Effector memory CD8-positive, alpha-beta T cell (primary cell): ENCODE results near the gene LCE2C.
"Not testable (repeated sequence)": the region's sequence is repeated elsewhere in the genome, so short reads cannot be mapped to it uniquely, and the experiment has no call there.

Experiments used
- ATAC-seq: fragments of 150-1000 bp; cut with Tn5 transposase; replicated peaks from 2 replicates; pipeline ENCODE4 v1.10.0; 2021; ENCODE audit warnings: mild to moderate bottlenecking, moderate library complexity
- DNase-seq, 3 experiments: peaks; one replicate each; pipeline ENCODE4 v3.0.0; 2021
- H3K27ac Mint-ChIP-seq, 2 donors: one replicate each; pipeline ENCODE4 v1.8.0; 2022; ENCODE audit warnings: mild to moderate bottlenecking in 2 of 2, mixed read lengths in 2 of 2, moderate library complexity in 2 of 2
- H3K27me3 Mint-ChIP-seq, 2 donors: one replicate each; pipeline ENCODE4 v1.8.0; 2022; ENCODE audit warnings: mixed read lengths in 2 of 2
- H3K36me3 Mint-ChIP-seq: one replicate; pipeline ENCODE4 v1.8.0; 2022; ENCODE audit warnings: mild to moderate bottlenecking, moderate library complexity, mixed read lengths; ENCODE audit not compliant: insufficient read depth
- H3K4me1 Mint-ChIP-seq, 2 donors: one replicate each; pipeline ENCODE4 v1.8.0; 2022; ENCODE audit warnings: low read depth in 2 of 2, mixed read lengths in 2 of 2
- H3K4me3 Mint-ChIP-seq, 2 donors: one replicate each; pipeline ENCODE4 v1.8.0; 2022; ENCODE audit warnings: mild to moderate bottlenecking in 2 of 2, mixed read lengths in 2 of 2, moderate library complexity in 2 of 2
- H3K9me3 Mint-ChIP-seq, 2 donors: one replicate each; pipeline ENCODE4 v1.8.0; 2022; ENCODE audit warnings: mixed read lengths in 2 of 2

The LCE2C gene

GRCh38 chr1:152673016-152673415 is 2.1 kb upstream of the LCE2C start:
- DNase-seq (no peak), ATAC-seq (no peak)
- Mint-ChIP-seq H3K36me3 (no peaks in the 10 kb centered on the region), H3K27ac (no peak overlapping the region), H3K4me1 (no peaks in the 10 kb centered on the region), H3K4me3 (no peak overlapping the region), H3K27me3 (peaks cover 23 to 47% of the 10 kb centered on the region in 2 donors), H3K9me3 (no peaks in the 10 kb centered on the region)

GRCh38 chr1:152679459-152679858 is 4.4 kb downstream of the LCE2C start:
- ATAC-seq (no peak), DNase-seq (no peak)
- no peaks in the 10 kb centered on the region for H3K36me3 Mint-ChIP-seq
- H3K9me3 Mint-ChIP-seq = no peaks in the 10 kb centered on the region
- no peak overlapping the region for H3K4me3 Mint-ChIP-seq
- no peak overlapping the region for H3K27ac Mint-ChIP-seq
- peaks cover 63 to 74% of the 10 kb centered on the region in 2 donors for H3K27me3 Mint-ChIP-seq
- H3K4me1 Mint-ChIP-seq = no peaks in the 10 kb centered on the region

GRCh38 chr1:152681616-152682015 is 6.5 kb downstream of the LCE2C start:
- DNase-seq (no peak), ATAC-seq (no peak)
- Mint-ChIP-seq H3K4me3 (no peak overlapping the region), H3K36me3 (peaks cover 3% of the 10 kb centered on the region), H3K27ac (no peak overlapping the region), H3K27me3 (peaks cover 57 to 77% of the 10 kb centered on the region in 2 donors), H3K9me3 (no peaks in the 10 kb centered on the region), H3K4me1 (no peaks in the 10 kb centered on the region)

- no peaks in the 10 kb centered on the region for H3K9me3 Mint-ChIP-seq
- no peak for ATAC-seq
- H3K27ac Mint-ChIP-seq = no peak overlapping the region
- peaks cover 3% of the 10 kb centered on the region for H3K36me3 Mint-ChIP-seq
- no peaks in the 10 kb centered on the region for H3K4me1 Mint-ChIP-seq
- H3K27me3 Mint-ChIP-seq = peaks cover 60 to 80% of the 10 kb centered on the region in 2 donors
- no peak overlapping the region for H3K4me3 Mint-ChIP-seq
- DNase-seq = no peak
Observed at GRCh38 chr1:152683846-152684245, 8.8 kb downstream of the LCE2C start.

- not testable (repeated sequence) for DNase-seq, H3K4me3 Mint-ChIP-seq, H3K27ac Mint-ChIP-seq, H3K4me1 Mint-ChIP-seq, H3K9me3 Mint-ChIP-seq, ATAC-seq, H3K36me3 Mint-ChIP-seq
- H3K27me3 Mint-ChIP-seq = peaks cover 60 to 80% of the 10 kb centered on the region in 2 donors
Observed at GRCh38 chr1:152685823-152686222, 10.7 kb downstream of the LCE2C start, which contains the start of gene LCE2B. TSS of gene LCE2B (plus strand) at chr1:152686123. CDS start at chr1:152686844, 721 bp downstream.

GRCh38 chr1:152697701-152698600 is 22.9 kb downstream of the LCE2C start, which contains the start of gene LCE2A:
TSS of gene LCE2A (plus strand) at chr1:152698345. CDS start at chr1:152698902, 557 bp downstream.
- peaks cover 19 to 24% of the 10 kb centered on the region in 2 donors for H3K27me3 Mint-ChIP-seq
- H3K27ac Mint-ChIP-seq = no peak within 1 kb of the TSS
- no peak for DNase-seq
- no peaks in the 10 kb centered on the region for H3K36me3 Mint-ChIP-seq
- H3K9me3 Mint-ChIP-seq = no peaks in the 10 kb centered on the region
- H3K4me1 Mint-ChIP-seq = no peaks in the 10 kb centered on the region
- no peak within 1 kb of the TSS for H3K4me3 Mint-ChIP-seq
- no peak for ATAC-seq

- Mint-ChIP-seq H3K36me3 (no peaks in the 10 kb centered on the region), H3K4me3 (no peak overlapping the region), H3K9me3 (no peaks in the 10 kb centered on the region), H3K27me3 (peaks cover 9 to 12% of the 10 kb centered on the region in 2 donors), H3K27ac (no peak overlapping the region), H3K4me1 (no peaks in the 10 kb centered on the region)
- no peak for ATAC-seq
- no peak for DNase-seq
Observed at GRCh38 chr1:152699746-152700145, 24.7 kb downstream of the LCE2C start.

- H3K36me3 Mint-ChIP-seq = no peaks in the 10 kb centered on the region
- DNase-seq = no peak
Observed at GRCh38 chr1:152707860-152708259, 32.8 kb downstream of the LCE2C start, which contains the start of gene LCE4A. TSS of gene LCE4A (plus strand) at chr1:152708160. CDS start at chr1:152709076, 916 bp downstream.

GRCh38 chr1:152718238-152718637 is 43.2 kb downstream of the LCE2C start:
- ATAC-seq (no peak), DNase-seq (no peak)
- Mint-ChIP-seq H3K27me3 (peaks cover 21 to 47% of the 10 kb centered on the region in 2 donors), H3K36me3 (no peaks in the 10 kb centered on the region), H3K9me3 (no peaks in the 10 kb centered on the region), H3K27ac (no peak overlapping the region), H3K4me3 (no peak overlapping the region), H3K4me1 (no peaks in the 10 kb centered on the region)

More at GRCh38 chr1:152707860-152708259, 32.8 kb downstream of the LCE2C start, which contains the start of gene LCE4A:
- H3K27me3 Mint-ChIP-seq = peaks cover 21 to 68% of the 10 kb centered on the region in 2 donors
- no peak within 1 kb of the TSS for H3K4me3 Mint-ChIP-seq
- H3K27ac Mint-ChIP-seq = no peak within 1 kb of the TSS
- no peak for ATAC-seq
- no peaks in the 10 kb centered on the region for H3K4me1 Mint-ChIP-seq
- peaks cover 0 to 2% of the 10 kb centered on the region in 2 donors for H3K9me3 Mint-ChIP-seq

GRCh38 chr1:152725261-152725660 is 50.2 kb downstream of the LCE2C start:
- peaks cover 12 to 30% of the 10 kb centered on the region in 2 donors for H3K27me3 Mint-ChIP-seq

More at GRCh38 chr1:152725261-152725660, 50.2 kb downstream of the LCE2C start:
- Mint-ChIP-seq H3K27ac (no peak overlapping the region), H3K9me3 (no peaks in the 10 kb centered on the region), H3K4me3 (no peak overlapping the region), H3K36me3 (no peaks in the 10 kb centered on the region), H3K4me1 (no peaks in the 10 kb centered on the region)
- no peak for ATAC-seq
- DNase-seq = no peak
